K562 (cell line): ENCODE data around the gene CLUH. TPM values are rescaled to one million over a fixed set of nuclear protein-coding genes. Genes with fewer than 3 reads are reported as not detected.
A peak's percentile ranks its signal among the peaks of the same experiment; 100 is the strongest.

ENCODE experiments used
- ATAC-seq: fragments of 200-7000 bp; cut with Tn5 transposase; 3 replicates; pipeline ENCODE4 v1.9.1; 2020; ENCODE audit warnings: moderate library complexity
- BruUV-seq: library from RNA; stranded (reverse); fragments of 400-500 nt; replicated peaks from 2 replicates; lab custom pipeline; 2021; lab: Mats Ljungman, UMichigan
- CTCF ChIA-PET: fragments of 300-600 bp; formaldehyde crosslinking; extraction: SDS; loops from one replicate; lab custom pipeline; 2021; ENCODE audit warnings: low intra/inter-chr PET ratio; lab: Yijun Ruan, JAX
- POLR2A ChIA-PET: fragments of 300-600, 350-650 bp; sonication (Branson Sonifier 250); formaldehyde crosslinking; extraction: SDS; loops from one replicate; lab custom pipeline; 2021; ENCODE audit warnings: antibody characterized with exemption, inconsistent platforms; lab: Yijun Ruan, JAX
- DNase-seq, 4 experiments: peaks; one replicate each; pipeline versions ENCODE4 v3.0.0 to v3.0.0-alpha.2; 2011 to 2018; ENCODE audit warnings: low spot score in 3 of 4, mixed read lengths in 3 of 4; ENCODE audit errors: extremely low read depth in 1 of 4
- FAIRE-seq: peaks from 2 replicates; lab custom pipeline; 2011; peaks lifted over from hg19 to GRCh38; lab: Jason Lieb, UNC
- H2AFZ ChIP-seq: 2 replicates; pipeline ENCODE4 v1.6.0; 2011; ENCODE audit warnings: low read depth, low read length, control low read depth, inconsistent platforms
- H3K27ac ChIP-seq: fragments of 200-600 bp; 3 replicates; pipeline ENCODE4 v1.8.0; 2011; ENCODE audit warnings: low read depth, mild to moderate bottlenecking, control low read depth, inconsistent platforms, low read length, moderate library complexity, mixed read lengths; ENCODE audit errors: extremely low read depth
- H3K27me3 ChIP-seq, 2 experiments: fragments of 300-600 bp in 1 of 2; 2 replicates in 1 of 2; 3 replicates in 1 of 2; pipeline versions ENCODE4 v1.6.0 to v1.8.0; 2011; ENCODE audit warnings: inconsistent platforms in 2 of 2, low read length in 2 of 2, mild to moderate bottlenecking in 1 of 2, mixed read lengths in 1 of 2, moderate library complexity in 1 of 2; ENCODE audit not compliant: control insufficient read depth in 2 of 2, insufficient read depth in 2 of 2
- H3K36me3 ChIP-seq: fragments of 300-600 bp; 3 replicates; pipeline ENCODE4 v1.8.0; 2011; ENCODE audit warnings: mild to moderate bottlenecking, low read length, inconsistent platforms; ENCODE audit not compliant: control insufficient read depth, insufficient read depth
- H3K4me1 ChIP-seq, 2 experiments: fragments of 200-600 bp in 1 of 2; replicated peaks in 1 of 2; 2 replicates in 1 of 2; 3 replicates in 1 of 2; pipeline versions ENCODE4 v1.5.1 to v1.8.0; 2011; ENCODE audit warnings: inconsistent platforms in 2 of 2, low read length in 2 of 2, mild to moderate bottlenecking in 1 of 2, mixed read lengths in 1 of 2, moderate library complexity in 1 of 2; ENCODE audit not compliant: control insufficient read depth in 2 of 2, insufficient read depth in 2 of 2
- H3K4me2 ChIP-seq: 2 replicates; pipeline ENCODE4 v1.6.1; 2011; ENCODE audit warnings: low read length, control low read depth, inconsistent platforms, mixed read lengths; ENCODE audit not compliant: insufficient read depth
- H3K4me3 ChIP-seq: fragments of 200-600 bp; sonication (generic), shearing (Covaris generic); 2 replicates; pipeline ENCODE4 v1.5.1; 2016; ENCODE audit warnings: control low read depth, inconsistent platforms
- H3K79me2 ChIP-seq: fragments of 200-600 bp; 3 replicates; pipeline ENCODE4 v1.8.0; 2011; ENCODE audit warnings: low read length, inconsistent platforms; ENCODE audit not compliant: control insufficient read depth, insufficient read depth
- H3K9ac ChIP-seq, 2 experiments: 2 replicates each; pipeline versions ENCODE4 v1.6.0 to v1.6.1; 2011; ENCODE audit warnings: low read depth in 2 of 2, low read length in 2 of 2, control low read depth in 1 of 2, inconsistent platforms in 1 of 2, mild to moderate bottlenecking in 1 of 2, mixed read lengths in 1 of 2; ENCODE audit not compliant: insufficient read depth in 1 of 2
- H3K9me1 ChIP-seq: one replicate; pipeline ENCODE4 v1.6.0; 2011; ENCODE audit warnings: inconsistent platforms, mild to moderate bottlenecking, low read length, moderate library complexity; ENCODE audit not compliant: control insufficient read depth, insufficient read depth
- H3K9me3 ChIP-seq: replicated peaks from 2 replicates; pipeline ENCODE4 v1.5.1; 2011; ENCODE audit warnings: low read depth, low read length, inconsistent platforms; ENCODE audit not compliant: control insufficient read depth, insufficient read depth
- H4K20me1 ChIP-seq: replicated peaks from 2 replicates; pipeline ENCODE4 v1.6.1; 2011; ENCODE audit warnings: low read length, inconsistent platforms, mixed read lengths; ENCODE audit not compliant: control insufficient read depth, insufficient read depth
- ELF1 ChIP-seq: fragments of 200-800 bp; sonication (Bioruptor generic); IDR thresholded peaks from 2 replicates; pipeline ENCODE4 v1.6.1; 2016; ENCODE audit warnings: missing genetic modification characterization, missing compliant biosample characterization
- POLR2G ChIP-seq: fragments of 200-400 bp; formaldehyde crosslinking; IDR thresholded peaks from 2 replicates; pipeline ENCODE4 v1.6.1; 2017; ENCODE audit warnings: low read depth, mild to moderate bottlenecking, antibody characterized with exemption, low read length, moderate library complexity
- ZNF280A ChIP-seq: fragments of 450-650 bp; IDR thresholded peaks from 2 replicates; pipeline ENCODE4 v1.6.1; 2018; ENCODE audit warnings: mild to moderate bottlenecking, low read depth; ENCODE audit not compliant: partially characterized antibody
- ZZZ3 ChIP-seq: fragments of 450-650 bp; IDR thresholded peaks from 2 replicates; pipeline ENCODE4 v1.6.1; 2016; ENCODE audit warnings: antibody characterized with exemption, mild to moderate bottlenecking, moderate library complexity
- WGBS: fragments of 100-300 bp; shearing (Covaris generic); methylation state at CpG from one replicate; pipeline ENCODE4 v1.1.6; 2016; ENCODE audit warnings: low coverage, mixed read lengths; ENCODE audit not compliant: insufficient coverage; ENCODE audit errors: missing lambda C conversion rate; 5-methylcytosine and 5-hydroxymethylcytosine counted together
- in situ Hi-C: fragments of 300-500 bp; cut with MboI; formaldehyde crosslinking; loops from 4 replicates; pipeline ENCODE4 v1.15.0; 2018; ENCODE audit warnings: inconsistent platforms, mixed read lengths
- intact Hi-C: fragments of 100-400 bp; cut with micrococcal nuclease; formaldehyde crosslinking; loops from 2 replicates; pipeline ENCODE4 v1.14.2; 2022
- polyA plus RNA-seq, 8 experiments: library from polyadenylated mRNA; depleted of rRNA in 4 of 8; stranded (reverse) in 5 of 8; unstranded in 3 of 8; fragments of >200 nt; fragmentation: Nextera tagmentation in 2 of 8; fragmentation: Illumina TruSeq in 1 of 8; extraction: Ambion mirVana in 2 of 8; extraction: Trizol in 1 of 8; gene quantifications; 2 replicates each; pipeline versions ENCODE4 v1.2.1 to v1.2.3, GENCODE V29; 2011 to 2014; ENCODE audit warnings: inconsistent platforms in 1 of 8, missing spikeins in 1 of 8
- total RNA-seq, 7 experiments: library from RNA; depleted of rRNA in 6 of 7; stranded (reverse); fragments of >200 nt in 6 of 7; fragmentation: Illumina TruSeq in 2 of 7; extraction: Trizol in 2 of 7; gene quantifications; 2 replicates each; pipeline versions ENCODE4 v1.2.1 to v1.2.3, GENCODE V29; 2011 to 2021; ENCODE audit warnings: low replicate concordance in 1 of 7

Gene CLUH
- total and polyA plus RNA-seq, 9 of the 15 experiments (the other 6 are each of a cell fraction or from before 2014, with no cell fraction given): 0.21 to 140 (median 33.2) TPM

GRCh38 chr17:2687074-2687418 is 24.5 kb downstream of the CLUH start:
- ChIA-PET POLR2A (interaction anchor here (0.8 to 1.5 kb wide), 5 partner anchors 9 to 38 kb away, joined by 3 to 7 read pairs (median 3); no protein-coding TSS in a partner anchor), CTCF (no interaction called here)
- intact Hi-C loops (no loop called here), in situ Hi-C loops (no loop called here)
- no peak for ATAC-seq
- no peak overlapping the region for H3K4me3 ChIP-seq
- WGBS: 84% methylated on average over 5 of the region's 6 CpGs
- H3K9me3 ChIP-seq: no peaks in the 10 kb centered on the region
- 0 out of 2 replicates have a peak, but pooled peaks cover 3% of the 10 kb centered on the region for H4K20me1 ChIP-seq
- TF ChIP-seq ZZZ3 (no peak), ZNF280A (no peak), ELF1 (tag) (no peak), POLR2G (peak; percentile 40; the same call in 1 of the 2 replicates)
- H3K4me2 ChIP-seq: no peak overlapping the region
- H2AFZ ChIP-seq: no peak overlapping the region
- no TSS peak for BruUV-seq
- H3K27me3 ChIP-seq: no peaks in the 10 kb centered on the region
- H3K27ac ChIP-seq: no peak overlapping the region
- peak overlapping the region in 1 of 2 experiments; percentile 1; a peak in 1 of 4 replicates for H3K9ac ChIP-seq
- peaks cover 0 to 36% of the 10 kb centered on the region in 2 experiments; a peak in 2 of 5 replicates for H3K4me1 ChIP-seq
- peaks cover 47% of the 10 kb centered on the region; the same call in 1 of the 3 replicates for H3K36me3 ChIP-seq
- FAIRE-seq: no peak
- H3K79me2 ChIP-seq: no peaks in the 10 kb centered on the region
- no peaks in the 10 kb centered on the region for H3K9me1 ChIP-seq
- DNase-seq: no peak
